GM19035 (cell line): ENCODE measurements around the gene UTF1.

Experiments
- ATAC-seq: cut with Tn5 transposase; IDR thresholded peaks from one replicate; pipeline ENCODE4 v1.9.1; 2021; ENCODE audit not compliant: unreplicated experiment

Gene UTF1

DNA sequence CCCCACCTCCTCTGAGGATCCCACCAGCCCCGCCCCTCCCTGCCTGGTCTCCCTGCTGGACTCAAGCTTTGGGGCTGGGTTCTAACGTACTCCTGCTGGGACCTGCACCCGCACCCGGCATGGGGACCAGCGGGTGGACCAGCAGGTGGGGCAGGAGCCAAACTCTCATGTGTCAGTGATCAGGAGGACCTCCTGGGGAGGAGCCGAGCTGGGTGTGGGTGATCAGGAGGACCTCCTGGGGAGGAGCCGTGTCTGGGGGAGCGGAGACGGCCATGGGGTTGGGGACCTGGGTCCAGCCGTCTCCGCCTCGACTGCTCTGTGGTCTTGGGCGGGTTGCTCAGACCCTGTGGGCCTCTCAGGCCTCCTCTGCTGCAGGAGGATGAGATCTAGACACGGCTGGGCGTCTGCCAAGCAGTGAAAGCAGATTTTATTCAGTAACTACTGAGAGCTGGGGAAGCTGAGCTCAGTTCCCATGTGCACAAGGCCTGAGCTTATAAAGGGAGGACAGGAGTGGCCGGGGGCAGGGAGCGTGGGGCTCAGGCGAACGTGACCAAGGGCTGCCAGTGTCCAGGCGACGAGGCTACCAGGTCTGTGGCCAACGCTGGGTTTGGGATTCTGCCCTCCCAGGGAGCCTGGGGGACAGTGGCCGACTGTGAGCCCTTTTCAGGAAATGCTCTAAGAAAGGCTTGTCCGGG, 33.6 kb upstream of the UTF1 start:
- ATAC-seq = no peak

DNA sequence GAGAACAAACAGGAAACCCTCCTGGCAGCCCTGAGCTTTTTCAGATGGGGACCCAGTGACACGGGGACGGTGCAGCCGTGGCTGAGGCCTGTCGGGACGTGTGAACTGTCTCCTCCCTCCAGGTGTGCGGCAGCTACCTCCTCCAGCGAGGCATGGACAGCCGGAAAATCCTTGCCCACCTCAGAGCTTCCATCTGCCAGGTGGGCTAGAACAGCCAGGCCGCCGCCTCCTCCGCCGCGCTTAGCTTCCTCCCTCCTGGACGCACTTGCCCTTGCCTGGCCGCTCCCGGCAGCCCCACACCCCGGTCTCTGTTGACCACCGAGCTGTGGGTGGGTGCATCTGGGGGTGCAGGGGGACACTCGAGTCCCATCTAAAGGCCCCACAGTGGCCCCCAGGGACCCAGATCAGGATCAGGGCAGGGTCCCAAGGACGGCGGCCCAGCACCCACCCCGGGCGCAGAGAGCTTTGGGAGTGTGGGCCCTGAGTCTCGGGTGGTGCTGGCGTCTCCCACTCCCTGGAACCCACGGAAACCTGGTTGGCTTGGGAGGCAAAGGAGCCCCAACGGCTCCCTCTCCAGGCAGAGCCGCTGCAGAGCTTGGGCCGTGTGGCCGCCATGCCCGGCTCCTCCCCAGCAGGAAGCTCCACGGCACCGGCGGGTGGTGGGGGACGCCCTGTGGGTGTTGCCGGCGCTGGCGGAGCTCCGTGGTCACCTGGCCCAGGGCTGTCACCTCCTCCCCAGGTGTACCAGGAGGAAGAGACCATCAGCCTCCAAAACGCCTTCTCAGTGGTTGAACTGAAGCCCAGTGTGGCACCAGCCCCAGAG, 32.9 kb upstream of the UTF1 start:
- ATAC-seq = no peak

DNA sequence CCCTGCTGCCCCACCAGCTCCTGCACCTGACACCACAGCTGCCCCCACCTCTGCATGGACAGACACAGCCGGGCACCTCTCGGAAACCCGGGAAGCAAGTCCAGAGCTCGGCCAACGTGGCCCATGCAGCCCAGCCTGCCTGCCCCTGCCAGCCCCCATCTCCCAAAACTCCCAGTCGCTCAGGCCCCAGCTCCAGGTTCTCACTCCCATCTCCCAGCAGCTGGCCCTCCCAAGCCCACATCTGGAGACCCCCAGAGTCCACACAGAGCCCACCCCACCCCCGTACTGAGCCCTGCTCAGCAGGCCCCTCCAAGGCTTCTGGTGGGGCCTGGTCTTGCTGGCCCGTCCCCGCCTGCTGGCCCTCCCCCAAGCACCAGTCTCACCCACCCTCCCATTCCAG, 32.2 kb upstream of the UTF1 start:
- ATAC-seq = no peak

DNA sequence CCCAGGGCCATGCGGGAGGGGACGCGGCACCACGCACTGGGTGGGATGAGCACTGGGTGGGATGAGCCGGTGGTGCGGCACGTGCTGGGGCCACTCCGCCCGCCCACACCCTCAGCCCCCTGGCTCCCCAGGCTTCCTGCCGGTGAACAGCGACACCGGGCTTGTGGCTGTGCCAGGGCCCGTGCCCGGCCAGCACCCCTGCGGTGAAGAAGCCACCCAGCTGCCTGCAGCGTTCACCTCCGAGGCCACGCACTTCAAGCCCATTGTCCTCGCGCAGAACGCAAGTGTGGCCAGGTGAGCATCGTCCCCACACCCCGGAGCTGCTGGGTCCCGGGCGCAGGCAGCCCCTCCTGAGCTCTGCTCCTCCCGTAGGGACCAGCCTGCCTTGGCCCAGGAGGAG, 31.8 kb upstream of the UTF1 start:
- no peak for ATAC-seq

DNA sequence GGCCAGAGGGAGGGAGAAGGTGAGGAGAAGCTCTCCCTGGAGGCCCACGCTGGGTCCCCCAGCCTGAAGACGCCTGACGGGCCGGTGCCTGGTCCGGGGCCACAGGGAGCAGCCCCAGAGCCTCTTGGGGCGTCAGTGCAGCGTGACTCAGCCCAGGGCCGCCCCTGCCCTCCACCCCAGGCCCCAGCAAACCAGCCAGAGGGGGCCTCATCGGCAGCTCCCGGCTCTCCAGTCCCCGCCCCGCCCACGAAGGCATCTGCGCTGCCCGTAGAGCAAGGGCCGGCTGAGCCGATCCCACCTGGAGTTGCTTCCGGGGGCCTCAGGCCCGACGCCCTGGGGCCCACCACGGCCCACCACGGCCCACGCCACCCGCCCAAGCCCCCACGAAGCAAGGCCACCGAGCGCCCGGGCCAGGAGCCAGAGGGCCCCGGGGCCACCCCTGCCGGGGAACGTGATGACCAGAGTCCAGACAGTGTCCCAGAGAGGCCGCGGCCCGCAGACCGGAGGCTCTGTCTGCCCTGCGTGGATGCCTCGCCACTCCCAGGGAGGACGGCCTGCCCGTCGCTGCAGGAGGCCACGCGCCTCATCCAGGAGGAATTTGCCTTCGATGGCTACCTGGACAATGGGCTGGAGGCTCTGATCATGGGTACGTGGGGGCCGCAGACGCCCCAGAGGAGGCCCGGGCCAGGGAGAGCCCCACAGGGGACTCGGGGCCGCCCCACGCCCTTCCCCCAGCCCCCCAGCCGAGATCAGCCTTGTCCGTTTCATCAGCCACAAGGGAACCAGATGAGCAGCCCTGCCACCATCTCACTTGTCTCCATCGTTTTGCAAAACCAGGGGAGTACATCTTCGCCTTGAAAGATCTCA, 31.2 kb upstream of the UTF1 start:
- ATAC-seq = no peak

DNA sequence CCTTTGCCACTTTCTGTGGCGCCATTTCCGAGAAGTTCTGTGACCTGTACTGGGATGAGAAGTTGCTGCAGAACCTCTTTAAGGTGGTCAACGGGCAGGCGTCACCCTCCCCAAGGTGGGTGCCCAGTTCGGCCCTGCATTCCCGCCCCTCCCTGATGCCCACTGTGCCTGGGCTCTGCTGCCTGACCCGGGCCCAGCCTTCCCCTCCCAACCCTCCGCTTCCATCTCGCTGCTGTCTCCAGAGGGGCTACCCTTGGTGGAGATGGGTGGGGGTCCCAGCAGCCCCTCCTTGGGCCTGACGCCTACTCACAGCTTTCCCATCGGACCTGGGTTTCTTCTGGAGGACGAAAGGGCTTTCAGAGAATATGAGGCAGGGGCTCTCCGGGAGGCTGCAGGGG, 30.5 kb upstream of the UTF1 start:
- ATAC-seq = no peak

DNA sequence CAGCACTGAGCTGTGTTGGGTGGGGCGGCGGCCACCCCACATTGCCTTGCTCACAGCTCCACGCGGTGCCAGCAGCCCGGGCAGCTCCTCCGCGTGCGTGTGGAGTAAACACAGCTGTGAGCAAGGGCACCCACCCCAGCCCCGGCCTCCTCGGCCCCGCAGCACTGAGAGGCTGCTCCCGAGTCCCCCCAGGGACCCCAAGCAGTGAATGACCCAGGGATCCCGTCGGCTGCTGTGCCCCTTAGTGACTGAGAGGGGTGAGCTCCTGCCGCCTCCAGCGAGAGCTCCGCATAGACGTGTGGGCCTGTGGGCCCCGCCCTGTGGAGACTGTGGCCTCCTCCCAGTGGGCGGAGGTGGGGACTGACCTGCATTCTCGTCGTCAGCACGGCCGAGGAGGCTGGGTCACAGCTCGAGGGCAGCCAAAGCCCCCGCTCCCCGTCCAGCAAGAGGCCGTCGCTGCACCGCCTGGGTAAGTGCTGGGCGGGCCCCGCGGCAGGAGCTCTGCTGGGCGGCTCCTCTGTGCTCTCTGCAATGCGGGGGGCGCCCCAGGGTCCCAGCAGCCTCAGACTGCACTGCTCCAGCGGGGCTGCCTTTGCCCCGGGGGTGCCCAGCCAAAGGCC, 29.9 kb upstream of the UTF1 start:
- no peak for ATAC-seq

DNA sequence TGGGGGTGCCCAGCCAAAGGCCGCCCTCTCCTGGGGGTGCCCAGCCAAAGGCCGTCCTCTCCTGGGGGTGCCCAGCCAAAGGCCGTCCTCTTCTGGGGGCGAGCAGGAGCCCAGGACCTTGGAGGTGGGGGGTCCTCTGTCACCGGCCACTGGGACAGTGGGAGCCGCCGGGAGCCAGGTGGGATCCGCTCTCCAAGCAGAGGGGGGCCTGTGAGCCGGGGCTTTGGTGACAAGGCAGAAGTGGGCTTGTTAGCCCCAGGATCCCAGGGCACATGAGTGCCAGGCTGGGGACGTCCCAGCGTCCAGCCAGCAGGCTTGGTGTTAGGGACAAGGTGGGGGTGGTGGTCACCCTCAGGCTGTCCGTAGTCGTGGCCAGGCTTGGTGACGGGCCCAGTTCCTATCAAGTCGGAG, 29.4 kb upstream of the UTF1 start:
- ATAC-seq = no peak

DNA sequence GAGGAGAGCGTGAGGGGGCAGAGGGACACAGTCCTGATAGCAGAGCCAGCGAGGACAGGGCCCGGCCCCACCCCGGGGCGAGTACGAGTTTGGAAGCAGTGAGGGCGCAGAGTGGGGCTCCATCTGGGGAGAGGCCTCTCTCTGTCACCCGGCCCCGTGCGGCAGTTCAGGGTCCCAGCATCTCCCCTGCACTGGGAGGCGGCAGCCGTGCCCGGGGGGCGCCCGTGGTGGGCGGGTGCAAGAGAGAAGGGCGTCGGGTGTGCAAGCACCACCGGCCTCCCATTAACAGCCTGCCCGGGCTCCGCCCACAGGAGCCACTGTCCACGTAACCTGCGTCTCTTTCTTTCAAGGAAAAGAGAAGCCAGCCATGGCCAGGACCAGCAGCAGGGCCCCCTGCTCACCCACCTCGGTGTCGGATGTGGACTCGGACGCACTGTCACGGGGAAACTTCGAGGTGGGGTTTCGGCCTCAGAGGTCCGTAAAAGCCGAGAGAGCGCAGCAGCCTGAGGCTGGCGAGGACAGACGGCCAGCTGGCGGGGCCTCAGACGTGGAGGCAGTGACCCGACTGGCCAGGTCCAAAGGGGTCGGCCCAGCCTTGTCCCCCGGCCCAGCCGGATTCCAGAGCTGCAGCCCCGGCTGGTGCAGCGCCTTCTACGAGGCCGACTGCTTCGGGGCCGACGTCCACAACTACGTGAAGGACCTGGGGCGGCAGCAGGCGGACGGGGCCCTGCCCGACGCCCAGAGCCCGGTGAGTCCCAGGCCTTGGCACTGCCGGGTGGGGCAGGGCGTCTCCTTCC, 28.7 kb upstream of the UTF1 start:
- no peak for ATAC-seq

DNA sequence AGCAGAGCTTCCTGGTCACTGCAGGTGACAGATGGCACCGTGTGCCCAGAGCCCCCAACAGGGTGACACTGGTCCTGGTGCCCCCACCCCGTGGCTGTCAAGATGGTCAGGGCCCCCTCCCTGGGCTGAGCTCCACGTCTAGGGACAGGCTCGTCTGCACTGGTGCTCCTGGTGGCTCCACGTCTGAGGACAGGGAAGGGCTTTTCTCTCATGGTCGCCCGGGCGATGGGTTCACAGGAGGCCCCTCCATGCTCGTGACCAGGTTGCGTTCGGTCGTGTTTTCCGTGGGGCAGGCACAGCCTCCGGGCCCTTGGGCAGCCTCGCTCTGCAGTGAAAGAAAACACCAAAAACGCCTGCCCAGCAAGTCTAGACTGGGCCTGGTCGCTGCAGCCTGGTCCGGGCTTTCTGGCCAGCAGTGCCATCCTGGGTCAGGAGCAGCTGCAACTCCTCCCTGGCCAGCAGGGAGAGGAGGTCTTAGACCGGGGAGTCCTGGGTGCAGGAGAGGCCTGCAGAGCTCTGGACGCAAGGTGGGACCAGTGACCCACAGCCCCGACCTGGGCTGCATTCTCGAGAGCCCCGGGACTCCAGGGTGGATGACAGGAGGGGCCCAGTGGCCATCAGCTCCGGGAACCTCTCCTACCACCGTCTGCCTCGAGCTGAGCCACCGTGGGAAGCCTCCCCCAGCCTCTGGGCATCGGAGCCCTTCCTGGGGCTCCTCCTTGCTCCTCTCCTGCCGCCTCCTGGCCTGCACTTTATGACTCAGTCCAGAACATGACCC, 27.9 kb upstream of the UTF1 start:
- ATAC-seq = no peak

DNA sequence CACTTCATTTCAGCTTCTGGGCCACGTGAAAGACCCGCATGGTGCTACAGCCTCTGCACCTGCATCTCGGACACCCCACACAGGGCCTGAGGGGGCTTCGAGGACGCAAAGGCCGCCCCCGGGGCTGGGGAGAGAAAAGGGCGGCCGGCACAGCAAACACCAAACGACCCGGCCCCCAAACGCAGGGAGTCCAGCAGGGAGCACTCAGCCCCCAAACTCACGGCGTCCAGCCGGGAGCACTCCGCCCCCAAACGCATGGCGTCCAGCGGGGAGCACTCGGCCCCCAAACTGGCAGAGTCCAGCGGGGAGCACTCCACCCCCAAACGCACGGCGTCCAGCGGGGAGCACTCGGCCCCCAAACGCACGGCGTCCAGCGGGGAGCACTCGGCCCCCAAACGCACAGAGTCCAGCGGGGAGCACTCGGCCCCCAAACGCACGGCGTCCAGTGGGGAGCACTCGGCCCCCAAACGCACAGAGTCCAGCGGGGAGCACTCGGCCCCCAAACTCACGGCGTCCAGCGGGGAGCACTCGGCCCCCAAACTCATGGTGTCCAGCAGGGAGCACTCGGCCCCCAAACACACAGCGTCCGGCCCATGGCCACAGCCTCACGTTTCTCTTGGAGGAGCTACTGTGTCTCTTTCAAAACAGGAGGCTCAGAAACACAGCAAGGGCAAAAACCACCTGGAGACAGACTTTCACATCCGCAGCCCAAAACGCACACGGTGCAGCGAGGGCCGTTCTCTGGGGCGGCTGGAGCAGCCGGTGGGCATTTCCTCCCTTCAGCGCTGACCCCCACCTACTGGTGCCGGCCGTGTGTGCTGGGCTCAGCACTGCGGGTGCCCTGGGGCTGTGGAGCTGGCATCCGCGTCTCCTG, 27.0 kb upstream of the UTF1 start:
- no peak for ATAC-seq

DNA sequence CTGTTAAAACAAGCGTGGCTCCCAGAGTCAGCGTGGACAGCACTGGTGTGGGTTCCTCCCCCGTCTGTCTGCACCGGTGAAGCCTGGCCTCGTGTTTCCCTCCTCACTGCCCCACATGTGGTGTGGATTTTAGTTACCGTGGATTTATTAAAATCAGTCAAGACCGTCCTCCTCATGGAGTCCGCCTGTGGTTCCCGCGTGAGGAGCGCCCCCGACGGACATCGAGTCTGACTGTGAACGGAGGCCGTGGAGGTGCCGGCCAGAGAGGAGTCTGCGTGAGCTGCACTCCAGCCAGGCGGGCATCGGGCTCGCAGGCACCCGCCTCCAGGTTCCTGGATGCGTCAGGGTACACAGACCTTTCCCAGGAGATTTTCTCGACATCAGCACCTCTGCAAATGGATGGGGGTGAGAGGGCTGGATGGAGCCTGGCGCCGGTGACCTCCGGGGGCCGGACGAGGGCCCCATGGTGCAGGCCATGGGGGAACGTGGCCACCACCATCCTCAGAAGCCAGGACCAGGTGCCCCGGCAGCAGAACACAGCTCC, 26.3 kb upstream of the UTF1 start:
- no peak for ATAC-seq

DNA sequence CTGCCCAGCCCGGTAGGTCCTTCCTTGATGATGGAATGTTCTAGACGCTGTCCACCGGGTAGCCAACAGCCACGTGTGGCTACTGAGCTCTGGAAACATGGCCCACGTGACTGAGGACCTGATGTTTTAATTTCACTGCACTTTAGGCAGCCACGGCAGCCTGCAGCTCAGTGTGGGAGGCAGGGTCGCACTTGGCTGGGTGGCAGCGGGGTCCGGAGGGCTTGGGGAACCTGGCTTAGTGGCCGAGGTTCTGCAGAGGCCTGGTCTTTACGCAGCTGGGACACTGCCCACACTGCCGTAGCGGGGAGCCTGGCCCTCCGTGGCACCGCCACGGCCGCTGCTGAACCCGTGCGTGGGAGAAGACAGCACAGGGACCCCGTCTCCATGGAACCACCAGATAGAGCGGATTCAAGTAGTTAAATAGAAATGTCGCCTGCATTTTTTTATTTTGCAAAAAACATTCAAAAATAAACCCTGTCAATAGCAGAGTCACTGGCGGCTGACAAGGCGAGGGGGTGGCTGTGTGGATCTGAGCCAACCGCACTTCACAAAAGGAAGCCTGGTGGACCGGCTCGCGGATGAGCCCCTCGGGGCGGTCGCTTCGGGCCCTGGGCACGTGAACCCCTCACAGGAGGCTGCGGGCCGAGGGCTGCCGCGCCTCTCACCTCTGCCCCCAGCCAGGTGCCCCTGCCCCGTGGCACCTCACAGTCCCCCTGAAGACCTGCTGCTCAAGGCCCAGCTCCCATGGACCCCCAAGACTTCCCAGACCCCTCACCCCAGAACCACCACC, 25.6 kb upstream of the UTF1 start:
- no peak for ATAC-seq

DNA sequence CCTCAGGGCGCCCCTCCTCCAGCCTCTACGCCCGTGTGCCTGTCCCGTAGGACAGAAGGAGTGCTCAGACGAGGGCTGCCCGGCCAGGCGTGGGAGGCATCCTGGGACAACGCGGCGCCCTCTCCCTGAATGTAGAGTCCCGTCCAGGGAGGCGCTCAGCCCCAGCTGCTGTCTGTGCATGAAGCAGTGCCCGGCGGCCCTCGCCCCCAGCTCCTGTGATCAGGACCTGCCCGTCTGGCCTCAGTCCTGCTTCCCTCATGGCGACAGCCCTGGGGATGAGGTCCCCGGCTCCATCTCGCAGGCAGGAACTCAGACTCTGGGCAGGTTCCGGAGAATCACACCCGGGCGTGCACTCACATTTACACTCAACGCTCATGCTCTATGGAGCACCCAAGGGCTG, 24.9 kb upstream of the UTF1 start:
- ATAC-seq = no peak

DNA sequence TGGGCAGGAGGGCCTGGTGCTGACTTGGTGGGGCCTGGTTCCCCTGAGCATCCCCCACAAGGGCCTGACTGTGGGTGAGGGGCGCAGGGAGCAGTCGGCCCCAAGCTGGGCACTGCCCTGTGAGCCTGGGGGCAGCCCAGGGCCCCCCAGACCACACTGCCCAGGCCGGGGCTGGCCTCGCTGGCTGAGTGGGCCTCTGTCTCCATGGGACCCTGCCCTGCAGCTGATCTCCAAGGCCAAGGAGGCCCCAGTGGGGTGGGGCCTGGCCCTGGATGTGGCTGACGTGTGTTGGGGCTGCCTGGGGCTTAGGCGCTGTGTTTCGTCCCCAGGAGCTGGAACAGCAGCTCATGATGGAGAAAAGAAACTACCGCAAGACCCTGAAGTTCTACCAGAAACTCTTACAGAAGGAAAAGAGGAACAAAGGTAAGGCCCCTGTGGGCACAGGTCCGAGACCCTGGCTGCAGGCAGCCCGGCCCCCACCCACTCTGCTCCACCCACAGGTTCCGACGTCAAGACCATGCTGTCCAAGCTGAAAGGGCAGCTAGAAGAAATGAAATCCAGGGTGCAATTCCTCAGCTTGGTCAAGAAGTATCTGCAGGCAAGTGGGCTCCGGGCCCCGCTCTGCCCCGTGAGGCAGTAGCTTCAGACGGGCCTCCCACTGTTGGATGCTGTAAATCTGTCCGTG, 23.5 kb upstream of the UTF1 start:
- ATAC-seq = no peak

DNA sequence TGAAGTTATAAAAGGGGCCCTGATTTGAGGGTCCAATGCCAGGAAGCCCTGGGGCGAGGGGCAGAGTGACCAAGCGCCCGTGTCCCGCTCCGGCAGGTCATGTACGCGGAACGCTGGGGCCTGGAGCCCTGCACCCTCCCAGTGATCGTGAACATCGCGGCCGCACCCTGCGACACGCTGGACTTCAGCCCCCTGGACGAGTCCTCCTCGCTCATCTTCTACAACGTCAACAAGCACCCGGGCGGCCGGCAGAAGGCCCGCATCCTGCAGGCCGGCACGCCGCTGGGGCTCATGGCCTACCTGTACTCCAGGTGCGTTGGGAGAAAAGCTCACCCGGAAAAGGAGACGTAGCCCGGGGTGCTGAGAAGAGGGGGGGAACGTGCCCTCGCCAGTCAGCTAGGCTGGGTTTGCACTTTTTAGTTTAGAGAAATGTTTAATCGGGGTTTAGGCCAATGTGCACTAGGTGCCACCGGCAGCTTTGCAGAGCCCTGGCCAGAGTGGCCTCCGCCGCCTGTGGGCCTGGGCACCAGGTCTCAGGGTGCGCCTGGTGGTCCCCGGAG, 22.9 kb upstream of the UTF1 start:
- no peak for ATAC-seq

DNA sequence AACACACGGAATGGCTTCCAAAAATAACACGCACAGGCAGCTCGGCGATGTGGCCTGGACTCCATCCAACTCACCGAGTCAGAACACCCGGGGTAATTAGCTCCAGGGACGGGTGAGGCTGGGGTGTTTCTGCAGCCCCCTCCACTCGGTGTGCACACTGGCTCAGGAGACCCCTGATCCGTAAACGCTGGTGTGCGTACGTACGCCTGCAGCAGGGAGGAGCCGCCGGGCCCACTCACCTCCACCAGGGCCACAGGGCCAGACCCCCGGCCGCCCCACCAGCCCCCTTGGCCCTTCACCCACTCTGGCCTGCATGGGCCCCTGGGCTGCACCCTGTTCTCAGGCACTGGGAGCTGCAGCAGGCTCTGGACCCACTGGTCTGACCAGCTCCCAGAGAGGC, 22.4 kb upstream of the UTF1 start:
- no peak for ATAC-seq
